Brain microvascular endothelial cell (primary cell): ENCODE results near the gene PPM1F.
"Not testable (repeated sequence)": the region's sequence is repeated elsewhere in the genome, so short reads cannot be mapped to it uniquely, and the experiment has no call there.

ENCODE experiments used
- DNase-seq: peaks from one replicate; pipeline ENCODE4 v3.0.0-alpha.2; 2020
- H3K27ac ChIP-seq: fragments of 250-450 bp; sonication (Bioruptor Pico); 2 replicates; pipeline ENCODE4 v1.5.1; 2020; ENCODE audit warnings: mild to moderate bottlenecking, moderate library complexity
- H3K27me3 ChIP-seq: fragments of 250-450 bp; sonication (Bioruptor Pico); replicated peaks from 2 replicates; pipeline ENCODE4 v1.5.1; 2020; ENCODE audit warnings: mild to moderate bottlenecking
- H3K36me3 ChIP-seq: fragments of 250-450 bp; sonication (Bioruptor Pico); replicated peaks from 2 replicates; pipeline ENCODE4 v1.5.1; 2020; ENCODE audit warnings: mild to moderate bottlenecking
- H3K4me3 ChIP-seq: 2 replicates; pipeline ENCODE4 v1.5.1; 2011; ENCODE audit warnings: low read depth, mild to moderate bottlenecking, control low read depth, low read length, moderate library complexity
- CTCF ChIP-seq: IDR thresholded peaks from 2 replicates; pipeline ENCODE4 v1.5.1; 2011; ENCODE audit warnings: low read depth, mild to moderate bottlenecking, moderate library complexity, low read length, control low read depth, inconsistent platforms; ENCODE audit errors: missing control alignments
- in situ Hi-C: cut with HindIII; loops from 2 replicates; pipeline ENCODE4 v1.10.0; 2017; ENCODE audit warnings: low sequenced_read_pairs, low pct_ligation_motif_present

PPM1F gene

DNA sequence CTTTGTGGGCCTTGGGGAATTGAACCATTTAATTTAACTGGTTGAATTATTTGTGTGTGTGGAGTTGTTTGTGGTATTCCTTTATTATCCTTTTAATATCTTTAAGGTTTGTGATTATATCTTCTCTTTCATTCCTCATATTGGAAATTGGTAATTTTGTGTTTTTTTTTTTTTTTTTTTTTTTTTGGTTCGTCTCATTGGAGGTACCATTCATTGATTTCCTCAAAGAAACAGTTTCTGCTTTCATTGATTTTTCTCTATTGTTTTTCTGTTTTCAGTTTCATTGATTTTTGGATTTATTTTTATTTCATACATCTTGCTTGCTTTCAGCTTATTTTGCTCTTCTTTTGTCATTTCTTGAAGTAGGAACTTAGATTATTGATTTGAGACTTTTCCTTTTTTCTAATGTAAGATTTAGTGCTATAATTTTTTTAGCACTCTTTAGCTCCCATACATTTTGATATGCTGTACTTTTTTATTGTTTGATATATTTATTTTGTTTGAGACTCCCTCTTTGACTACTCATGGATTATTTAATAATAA is 54.2 kb downstream of the PPM1F start:
- no peak overlapping the region for H3K4me3 ChIP-seq
- no peaks in the 10 kb centered on the region for H3K36me3 ChIP-seq
- H3K27ac ChIP-seq, result no peak overlapping the region
- no peak for DNase-seq
- in situ Hi-C loops, result no loop called here
- TF ChIP-seq CTCF, result no peak
- H3K27me3 ChIP-seq, result no peaks in the 10 kb centered on the region

DNA sequence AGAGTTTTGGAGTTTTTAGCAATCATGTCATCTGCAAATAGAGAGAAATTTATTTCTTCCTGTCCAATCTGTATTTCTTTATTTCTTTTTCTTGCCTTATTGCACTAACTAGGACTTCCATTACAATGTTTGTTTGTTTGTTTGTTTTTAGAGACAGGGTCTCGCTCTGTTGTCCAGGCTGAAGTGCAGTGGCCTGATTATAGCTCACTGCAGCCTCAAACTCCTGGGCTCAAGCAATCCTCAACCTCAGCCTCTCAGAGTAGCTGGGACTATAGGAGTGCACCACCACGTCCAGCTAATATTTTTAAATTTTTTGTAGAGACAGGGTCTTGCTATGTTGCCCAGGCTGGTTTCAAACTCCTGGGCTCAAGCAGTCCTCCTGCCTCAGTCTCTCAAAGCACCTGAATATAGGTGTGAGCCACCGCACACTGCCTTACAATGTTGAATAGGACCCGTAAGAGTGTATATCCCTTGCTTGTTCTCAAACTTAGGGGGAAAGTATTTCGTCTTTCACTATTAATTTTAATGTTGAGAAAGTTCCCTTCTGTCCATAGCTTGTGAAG is 55.6 kb downstream of the PPM1F start:
- no peak overlapping the region for H3K4me3 ChIP-seq
- H3K36me3 ChIP-seq, result no peaks in the 10 kb centered on the region
- H3K27me3 ChIP-seq, result no peaks in the 10 kb centered on the region
- no peak overlapping the region for H3K27ac ChIP-seq
- no peak for TF ChIP-seq CTCF
- DNase-seq, result no peak
- in situ Hi-C loops, result no loop called here

DNA sequence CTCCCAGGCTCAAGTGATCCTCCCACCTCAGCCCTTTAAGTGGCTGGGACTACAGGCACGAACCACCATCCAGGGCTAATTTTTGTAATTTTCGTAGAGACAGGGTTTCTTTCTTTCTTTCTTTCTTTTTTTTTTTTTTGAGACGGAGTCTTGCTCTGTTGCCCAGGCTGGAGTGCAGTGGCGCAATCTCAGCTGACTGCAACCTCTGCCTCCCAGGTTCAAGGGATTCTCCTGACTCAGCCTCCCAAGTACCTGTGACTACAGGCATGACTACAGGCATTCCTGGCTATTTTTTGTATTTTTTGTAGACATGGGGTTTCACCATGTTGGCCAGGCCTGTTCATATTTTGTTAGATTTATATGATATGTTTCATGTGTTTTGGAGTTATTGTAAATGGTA is 56.4 kb downstream of the PPM1F start:
- H3K27me3 ChIP-seq, in situ Hi-C loops, H3K27ac ChIP-seq, H3K4me3 ChIP-seq, DNase-seq, H3K36me3 ChIP-seq: not testable (repeated sequence)

DNA sequence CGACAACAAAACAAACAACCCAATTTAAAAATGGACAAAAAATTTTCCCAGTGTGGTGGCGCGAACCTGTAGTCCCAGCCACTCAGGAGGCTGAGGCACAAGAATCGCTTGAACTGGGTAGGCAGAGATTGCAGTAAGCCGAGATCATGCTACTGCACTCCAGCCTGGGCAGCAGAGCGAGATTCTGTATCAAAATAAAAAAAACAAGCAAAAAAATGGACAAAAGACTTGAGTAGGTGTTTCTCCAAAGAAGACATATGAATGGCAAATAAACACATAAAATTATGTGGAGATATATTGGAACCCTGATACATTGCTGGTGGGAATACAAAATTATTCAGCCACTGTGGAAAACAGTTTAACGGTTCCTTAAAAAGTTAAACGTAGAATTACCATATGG is 57.8 kb downstream of the PPM1F start:
- DNase-seq, result no peak
- H3K36me3 ChIP-seq, result no peaks in the 10 kb centered on the region
- TF ChIP-seq CTCF, result no peak
- H3K27ac ChIP-seq, result no peak overlapping the region
- H3K27me3 ChIP-seq, result no peaks in the 10 kb centered on the region
- no peak overlapping the region for H3K4me3 ChIP-seq
- in situ Hi-C loops, result no loop called here

DNA sequence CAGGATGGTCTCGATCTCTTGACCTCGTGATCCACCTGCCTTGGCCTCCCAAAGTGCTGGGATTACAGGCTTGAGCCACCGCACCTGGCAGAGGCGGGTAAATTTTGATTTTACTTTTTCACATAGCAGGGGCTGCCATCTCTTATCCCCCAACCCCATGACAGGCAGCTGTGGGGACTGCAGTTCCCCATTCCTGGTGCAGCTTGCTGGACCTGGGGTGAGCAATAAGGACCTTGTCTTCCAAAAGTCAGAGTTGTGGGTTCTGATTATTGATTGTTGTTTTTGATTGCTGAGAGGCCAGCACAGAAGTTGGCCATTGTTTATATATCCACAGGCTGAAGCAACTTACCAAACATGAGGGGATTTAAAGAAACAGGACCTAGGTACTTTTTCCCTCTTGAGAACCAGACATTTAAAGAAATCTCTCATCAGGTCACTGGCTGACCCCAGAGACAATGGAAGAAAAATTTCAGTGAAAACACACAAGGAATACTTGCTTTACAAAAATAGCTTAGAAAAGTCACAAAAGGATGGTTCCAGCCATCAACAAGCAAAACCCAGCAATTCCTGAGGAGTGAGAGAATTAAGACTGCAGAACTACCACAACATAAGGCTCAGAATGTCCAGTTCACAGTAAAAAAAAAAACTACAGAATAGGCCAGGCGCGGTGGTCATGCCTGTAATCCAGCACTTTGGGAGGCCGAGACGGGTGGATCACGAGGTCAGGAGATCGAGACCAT is 63.2 kb downstream of the PPM1F start:
- no peak for DNase-seq
- H3K27ac ChIP-seq, result no peak overlapping the region
- H3K27me3 ChIP-seq, result no peaks in the 10 kb centered on the region
- no peaks in the 10 kb centered on the region for H3K36me3 ChIP-seq
- in situ Hi-C loops, result no loop called here
- no peak overlapping the region for H3K4me3 ChIP-seq
- no peak for TF ChIP-seq CTCF

DNA sequence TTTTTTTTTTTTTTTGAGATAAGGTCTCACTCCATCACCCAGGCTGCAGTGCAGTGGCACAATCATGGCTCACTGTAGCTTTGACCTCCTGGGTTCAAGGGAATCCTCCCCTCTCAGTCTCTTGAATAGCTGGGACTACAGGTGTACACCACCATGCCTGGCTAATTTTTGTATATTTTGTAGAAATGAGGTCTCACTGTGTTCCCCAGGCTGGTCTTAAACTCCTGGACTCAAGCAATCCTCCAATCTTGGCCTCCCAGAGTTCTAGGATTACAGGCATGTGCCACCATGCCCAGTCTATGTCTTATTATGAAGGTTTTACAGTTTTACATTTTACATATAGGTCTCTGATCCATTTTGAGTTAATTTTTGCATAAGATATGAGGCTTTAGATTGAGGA is 64.8 kb downstream of the PPM1F start:
- no peaks in the 10 kb centered on the region for H3K27me3 ChIP-seq
- H3K4me3 ChIP-seq, result no peak overlapping the region
- no peak for DNase-seq
- no peak for TF ChIP-seq CTCF
- H3K36me3 ChIP-seq, result no peaks in the 10 kb centered on the region
- in situ Hi-C loops, result no loop called here
- H3K27ac ChIP-seq, result no peak overlapping the region

- in situ Hi-C loops, H3K36me3 ChIP-seq, DNase-seq, H3K27ac ChIP-seq, H3K4me3 ChIP-seq, H3K27me3 ChIP-seq: not testable (repeated sequence)
Observed at GRCh38 chr22:21883930-21884329, 68.7 kb downstream of the PPM1F start.

DNA sequence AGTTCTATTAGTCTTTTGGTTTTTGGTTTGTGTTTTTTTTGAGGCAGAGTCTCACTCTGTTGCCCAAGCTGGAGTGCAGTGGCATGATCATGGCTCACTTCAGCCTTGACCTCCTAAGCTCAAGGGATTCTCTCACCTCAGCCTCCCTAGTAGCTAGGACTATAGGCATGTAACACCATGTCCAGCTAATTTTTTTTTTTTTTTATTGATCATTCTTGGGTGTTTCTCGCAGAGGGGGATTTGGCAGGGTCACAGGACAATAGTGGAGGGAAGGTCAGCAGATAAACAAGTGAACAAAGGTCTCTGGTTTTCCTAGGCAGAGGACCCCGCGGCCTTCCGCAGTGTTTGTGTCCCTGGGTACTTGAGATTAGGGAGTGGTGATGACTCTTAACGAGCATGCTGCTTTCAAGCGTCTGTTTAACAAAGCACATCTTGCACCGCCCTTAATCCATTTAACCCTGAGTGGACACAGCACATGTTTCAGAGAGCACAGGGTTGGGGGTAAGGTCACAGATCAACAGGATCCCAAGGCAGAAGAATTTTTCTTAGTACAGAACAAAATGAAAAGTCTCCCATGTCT is 69.8 kb downstream of the PPM1F start:
- in situ Hi-C loops, DNase-seq: not testable (repeated sequence)

More for the DNA sequence above, 69.8 kb downstream of the PPM1F start:
- not testable (repeated sequence) for H3K27me3 ChIP-seq, H3K36me3 ChIP-seq, H3K27ac ChIP-seq, H3K4me3 ChIP-seq
